Activated CD8-positive, alpha-beta memory T cell treated with anti-CD3 and anti-CD28 coated beads, Interleukin-2, amount 50 U/mL, for 48 hours (primary cell): Measurements from ENCODE around the gene EXOC3L2.
"Not testable (repeated sequence)": the region's sequence is repeated elsewhere in the genome, so short reads cannot be mapped to it uniquely, and the experiment has no call there.

Source experiments
- DNase-seq: peaks from one replicate; pipeline ENCODE4 v3.0.0-alpha.2; 2020

The EXOC3L2 gene

DNA sequence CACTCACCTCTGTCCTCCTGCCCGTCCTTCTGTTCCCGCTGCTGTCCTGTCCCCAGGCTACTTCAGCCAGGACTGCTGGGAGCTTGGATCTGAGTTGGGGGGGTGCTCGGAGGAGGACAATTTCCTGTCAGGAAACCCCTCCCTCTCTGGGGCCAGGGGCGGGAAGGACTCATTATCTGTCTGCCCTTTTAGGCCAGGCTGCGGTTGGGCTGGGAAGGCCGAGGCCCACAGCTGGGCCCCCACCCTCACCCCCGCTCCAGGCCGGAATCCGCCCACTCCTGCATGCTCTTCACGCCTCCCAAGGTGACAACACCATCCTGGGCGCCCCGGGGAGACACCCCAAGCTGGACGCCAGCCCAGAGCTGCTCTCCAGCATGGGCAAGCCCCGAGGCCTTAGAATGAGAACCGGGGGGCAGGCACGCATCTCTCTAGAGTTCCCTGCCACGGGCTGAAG, at the start of gene EXOC3L2:
Gene EXOC3L2, minus strand, starts transcription at position 74 of the 454 bp plus-strand sequence. CDS start 6,362 bp downstream, outside the sequence.
- no peak for DNase-seq

- DNase-seq: no peak
Measured at GRCh38 chr19:45294291-45295029, 49.3 kb upstream of the EXOC3L2 start.

DNA sequence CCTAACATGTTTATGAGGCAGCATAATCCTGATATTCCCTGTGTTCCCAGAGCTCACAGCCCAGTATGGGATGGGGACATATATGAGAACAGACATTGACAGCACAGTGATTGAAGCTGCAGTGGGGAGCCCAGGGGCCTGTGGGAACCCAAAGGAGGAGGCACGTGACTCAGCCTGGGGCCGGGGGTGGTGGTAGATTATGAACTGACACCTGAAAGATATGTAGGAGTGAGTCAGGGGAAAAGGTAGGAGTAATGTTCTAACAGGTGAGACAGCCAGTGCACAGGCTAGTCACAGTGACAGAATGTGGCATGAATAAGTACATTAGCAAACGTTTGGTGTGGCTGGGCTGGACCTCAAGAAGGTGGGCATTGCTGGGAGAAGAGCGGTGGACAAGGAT, 48.5 kb upstream of the EXOC3L2 start:
- peak; percentile 60 for DNase-seq

GRCh38 chr19:45291834-45292233, 46.6 kb upstream of the EXOC3L2 start:
- no peak for DNase-seq

- no peak for DNase-seq
Measured at GRCh38 chr19:45290381-45290931, 45.2 kb upstream of the EXOC3L2 start.

DNA sequence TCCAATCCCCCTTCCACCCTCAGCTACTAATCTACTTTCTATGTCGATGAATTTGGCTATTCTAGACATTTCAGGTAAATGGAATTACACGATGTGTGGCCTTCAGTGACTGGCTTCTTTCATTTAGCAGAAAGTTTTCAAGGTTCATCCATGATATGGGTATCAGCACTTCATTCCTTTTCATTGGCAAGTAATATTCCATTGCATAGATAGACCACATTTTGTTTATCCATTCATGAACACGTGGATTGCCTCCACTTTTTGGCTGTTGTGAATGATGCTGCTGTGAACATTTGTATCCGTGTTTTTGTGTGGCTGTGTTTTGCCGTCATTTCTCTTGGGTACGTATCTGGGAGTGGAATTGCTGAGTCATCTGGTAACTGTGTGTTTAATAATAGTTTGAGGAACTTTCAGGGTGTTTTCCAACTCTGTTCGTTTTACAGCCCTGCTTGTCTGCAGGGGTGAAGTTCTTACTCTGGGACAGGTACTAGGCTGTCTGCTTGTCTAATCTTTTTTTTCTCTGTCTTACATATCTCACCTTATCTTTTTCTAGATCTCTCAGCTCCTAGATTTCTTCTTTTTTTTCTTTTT, 38.3 kb upstream of the EXOC3L2 start:
- no peak for DNase-seq

DNA sequence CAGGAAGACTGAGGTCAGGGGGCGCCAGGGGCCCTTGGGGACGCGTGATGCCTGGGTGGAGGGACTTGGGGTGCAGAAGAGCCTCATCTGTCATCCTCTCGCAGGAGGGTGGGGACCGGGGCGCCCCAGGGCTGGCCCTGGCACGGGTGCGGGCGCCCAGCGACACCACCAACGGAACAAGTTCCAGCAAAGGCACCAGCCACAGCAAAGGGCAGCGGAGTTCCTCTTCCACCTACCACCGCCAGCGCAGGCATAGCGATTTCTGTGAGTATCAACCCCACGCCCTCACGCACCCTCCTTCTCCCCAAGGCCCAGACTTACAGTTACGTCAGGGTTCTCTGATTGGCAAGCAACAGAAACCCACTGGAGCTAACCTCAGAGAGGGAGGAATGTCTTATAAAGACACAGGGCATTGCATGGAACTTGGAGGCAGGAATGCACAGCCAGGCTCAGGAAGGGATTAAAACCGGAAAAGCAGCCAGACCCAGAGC, 35.3 kb upstream of the EXOC3L2 start:
- no peak for DNase-seq

GRCh38 chr19:45279587-45280192, 34.5 kb upstream of the EXOC3L2 start:
- DNase-seq: no peak

DNA sequence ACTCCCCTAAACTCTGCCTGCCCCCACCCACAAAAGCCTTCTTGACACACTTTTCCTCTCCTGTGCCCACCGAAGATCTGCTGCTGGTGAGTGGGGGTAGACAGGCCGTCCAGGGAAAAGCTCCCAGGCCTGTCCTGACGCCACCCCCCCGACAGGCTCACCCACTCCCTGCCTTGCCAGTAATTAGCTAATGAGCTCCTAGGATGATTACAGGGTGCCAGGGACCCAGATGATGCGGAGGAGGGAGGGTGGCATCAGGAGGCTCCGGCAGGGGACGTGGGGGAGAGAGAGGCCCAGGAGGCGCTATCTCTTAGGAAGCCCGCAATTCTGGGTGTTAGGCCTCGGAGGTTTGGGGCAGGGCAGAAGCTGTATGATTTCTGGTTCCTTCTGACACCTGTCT, 32.9 kb upstream of the EXOC3L2 start:
- no peak for DNase-seq

DNA sequence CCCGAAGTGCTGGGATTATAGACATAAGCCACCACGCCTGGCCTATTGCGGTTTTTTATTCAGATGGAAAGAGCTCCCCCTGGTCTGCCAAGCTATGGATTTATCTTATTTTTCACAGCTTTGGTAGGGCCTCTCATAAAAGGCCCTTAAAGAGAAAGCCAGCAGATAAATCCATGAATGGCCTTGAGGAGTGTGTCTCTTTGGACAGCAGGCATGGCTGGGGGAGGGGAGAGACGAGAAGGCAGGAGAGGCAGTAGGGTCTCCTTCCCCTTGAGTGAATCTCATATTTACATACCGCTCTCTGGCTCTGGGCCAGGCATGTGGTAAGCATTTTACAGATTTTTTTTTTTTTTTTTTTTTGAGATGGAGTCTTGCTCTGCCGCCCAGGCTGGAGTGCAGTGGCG, 31.1 kb upstream of the EXOC3L2 start:
- DNase-seq: no peak

DNA sequence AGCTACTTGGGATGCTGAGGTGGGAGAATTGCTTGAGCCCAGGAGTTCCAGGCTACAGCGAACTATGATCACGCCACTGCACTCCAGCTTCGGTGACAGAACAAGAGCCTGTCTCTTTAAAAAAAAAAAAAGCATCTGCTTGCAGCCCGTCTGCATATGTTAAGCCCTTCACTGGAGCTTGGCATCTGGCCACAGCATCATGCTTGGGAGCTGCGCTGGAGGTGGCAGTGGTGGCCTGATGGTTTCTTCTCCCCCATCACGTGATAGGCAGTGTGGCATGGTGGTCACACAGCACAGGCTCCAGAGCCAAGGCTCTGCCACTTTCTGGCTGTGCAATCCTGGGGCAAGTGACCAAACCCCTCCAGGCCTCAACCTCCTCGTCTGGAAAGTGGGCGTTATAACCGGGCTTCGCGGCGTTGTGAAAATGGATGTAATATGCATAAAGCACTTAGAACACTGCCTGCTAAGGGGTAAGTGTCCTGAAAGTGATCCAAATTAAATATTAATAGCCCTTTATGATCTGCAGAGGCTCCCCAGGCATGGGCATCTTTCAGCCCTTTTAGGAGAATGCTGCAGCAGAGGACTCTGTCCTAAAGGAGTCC, 30.3 kb upstream of the EXOC3L2 start:
- no peak for DNase-seq

DNA sequence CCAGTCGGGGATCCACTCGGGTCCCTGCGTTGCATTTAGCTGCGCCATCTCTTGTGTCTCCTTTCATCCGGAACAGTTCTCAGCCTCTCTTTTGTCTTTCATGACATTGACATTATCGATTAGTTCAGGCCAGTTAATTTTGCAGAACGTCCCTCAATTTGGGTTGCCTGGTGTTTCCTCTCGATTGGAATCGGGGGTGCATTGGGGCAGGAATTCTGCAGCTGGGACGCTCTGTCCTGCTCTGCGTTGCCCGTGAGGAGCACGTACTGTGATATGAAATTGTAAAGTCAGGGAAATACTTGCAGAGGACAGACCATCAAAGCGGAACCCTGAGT, 28.3 kb upstream of the EXOC3L2 start:
- no peak for DNase-seq

- no peak for DNase-seq
Measured at GRCh38 chr19:45271735-45272108, 26.5 kb upstream of the EXOC3L2 start.

- no peak for DNase-seq
Measured at GRCh38 chr19:45271098-45271734, 26.0 kb upstream of the EXOC3L2 start.

DNA sequence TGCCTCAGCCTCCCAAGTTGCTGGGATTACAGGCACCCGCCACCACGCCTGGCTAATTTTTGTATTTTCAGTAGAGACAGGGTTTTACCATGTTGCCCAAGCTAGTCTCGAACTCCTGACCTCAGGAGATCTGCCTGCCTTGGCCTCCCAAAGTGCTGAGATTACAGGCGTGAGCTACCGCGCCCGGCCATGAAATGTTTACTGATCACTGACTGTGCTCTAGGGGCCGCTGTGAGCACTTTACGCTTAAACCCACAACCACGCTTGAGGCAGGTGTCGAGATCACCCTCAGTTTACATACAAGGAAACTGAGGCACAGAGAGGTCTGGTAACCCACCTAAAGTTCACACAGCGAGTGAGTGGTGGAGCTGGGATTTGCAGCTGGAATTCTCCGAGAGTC, 24.7 kb upstream of the EXOC3L2 start:
- DNase-seq: not testable (repeated sequence)

- no peak for DNase-seq
Measured at GRCh38 chr19:45267296-45267695, 22.1 kb upstream of the EXOC3L2 start.

DNA sequence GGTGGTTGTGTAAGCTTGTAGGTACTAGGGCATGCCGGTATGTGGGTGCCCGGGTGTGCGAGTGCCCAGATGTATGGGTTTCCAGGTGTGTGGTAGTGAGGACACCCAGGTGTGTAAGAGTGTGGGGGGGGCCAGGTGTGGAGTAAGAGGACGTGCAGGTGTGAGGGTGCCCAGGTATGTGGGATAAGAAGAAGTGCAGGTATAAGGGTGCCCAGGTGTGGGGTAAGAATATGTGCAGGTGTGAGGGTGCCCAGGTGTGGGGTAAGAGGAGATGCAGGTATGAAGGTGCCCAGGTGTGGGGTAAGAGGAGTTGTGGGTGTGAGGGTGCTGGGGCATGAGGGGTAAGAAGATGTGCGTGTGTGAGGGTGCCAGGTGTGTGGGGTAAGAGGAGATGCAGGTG, 20.2 kb upstream of the EXOC3L2 start:
- no peak for DNase-seq

- no peak for DNase-seq
Measured at GRCh38 chr19:45264781-45265317, 19.6 kb upstream of the EXOC3L2 start.

DNA sequence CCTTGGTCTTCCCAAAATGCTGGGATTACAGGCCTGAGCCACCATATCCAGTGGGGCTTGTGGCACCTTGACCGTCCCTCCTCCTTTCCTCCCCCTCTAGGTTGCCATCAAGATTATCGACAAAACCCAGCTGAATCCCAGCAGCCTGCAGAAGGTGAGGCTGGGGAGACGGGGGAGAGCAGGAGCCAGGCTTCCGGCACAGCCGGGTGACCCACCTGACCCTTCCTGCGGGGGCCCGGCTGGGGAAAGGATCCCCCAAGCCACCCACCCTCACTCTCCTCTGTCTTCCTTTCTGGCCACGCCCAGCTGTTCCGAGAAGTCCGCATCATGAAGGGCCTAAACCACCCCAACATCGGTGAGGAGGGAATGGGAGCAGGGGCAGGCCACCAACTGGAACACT, 17.8 kb upstream of the EXOC3L2 start:
- DNase-seq: no peak

- DNase-seq: no peak
Measured at GRCh38 chr19:45262570-45262969, 17.4 kb upstream of the EXOC3L2 start.

- no peak for DNase-seq
Measured at GRCh38 chr19:45258862-45259261, 13.7 kb upstream of the EXOC3L2 start.

DNA sequence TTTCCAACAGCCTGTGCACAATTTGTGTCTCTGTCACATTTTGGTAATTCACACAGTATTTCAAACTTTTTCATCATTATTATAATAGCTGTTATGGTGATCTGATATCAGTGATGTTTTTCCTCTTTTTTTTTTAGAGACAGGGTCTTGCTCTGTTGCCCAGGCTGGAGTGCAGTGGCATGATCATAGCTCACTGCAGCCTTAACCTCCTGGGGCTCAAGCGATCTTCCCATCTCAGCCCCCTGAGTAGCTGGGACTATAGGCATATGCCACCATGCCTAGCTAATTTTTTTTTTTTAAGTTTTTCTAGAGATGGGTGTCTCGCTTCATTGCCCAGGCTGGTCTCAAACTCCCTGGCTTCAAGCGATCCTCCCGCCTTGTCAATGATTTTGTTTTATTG, 11.6 kb upstream of the EXOC3L2 start:
- no peak for DNase-seq
